ENCODE data around the gene ATP8A2. TPM values are rescaled to one million over a fixed set of nuclear protein-coding genes. Genes with fewer than 3 reads are reported as not detected.

The ATP8A2 gene
- total RNA-seq, 4 donors from 2014 or later = 0.18 to 11.6 (median 1.8) TPM

DNA sequence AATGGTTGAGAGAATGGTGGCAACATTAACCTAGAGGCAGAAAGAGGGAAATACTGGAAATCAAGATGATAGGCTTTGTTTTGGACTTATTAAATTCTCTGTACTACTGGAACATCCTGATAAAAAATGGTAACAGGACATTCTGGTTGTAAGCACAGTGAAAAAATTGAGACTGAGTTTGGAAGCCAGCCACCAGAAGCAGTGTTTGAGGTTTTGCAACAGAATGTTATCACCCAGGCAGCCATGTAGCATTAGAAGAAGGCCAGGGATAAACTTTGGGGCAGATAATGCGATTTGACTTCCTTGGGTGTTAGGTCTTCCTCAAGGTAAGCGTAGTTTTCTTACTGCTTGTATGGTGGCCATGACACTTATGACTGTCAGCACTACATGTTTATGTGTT lies 307.4 kb downstream of the ATP8A2 start:
- DNase-seq = no peak
- TF ChIP-seq POLR2A (IDR thresholded peaks at IDR 0.05) = no peak
- TF ChIP-seq, protein P1, sequence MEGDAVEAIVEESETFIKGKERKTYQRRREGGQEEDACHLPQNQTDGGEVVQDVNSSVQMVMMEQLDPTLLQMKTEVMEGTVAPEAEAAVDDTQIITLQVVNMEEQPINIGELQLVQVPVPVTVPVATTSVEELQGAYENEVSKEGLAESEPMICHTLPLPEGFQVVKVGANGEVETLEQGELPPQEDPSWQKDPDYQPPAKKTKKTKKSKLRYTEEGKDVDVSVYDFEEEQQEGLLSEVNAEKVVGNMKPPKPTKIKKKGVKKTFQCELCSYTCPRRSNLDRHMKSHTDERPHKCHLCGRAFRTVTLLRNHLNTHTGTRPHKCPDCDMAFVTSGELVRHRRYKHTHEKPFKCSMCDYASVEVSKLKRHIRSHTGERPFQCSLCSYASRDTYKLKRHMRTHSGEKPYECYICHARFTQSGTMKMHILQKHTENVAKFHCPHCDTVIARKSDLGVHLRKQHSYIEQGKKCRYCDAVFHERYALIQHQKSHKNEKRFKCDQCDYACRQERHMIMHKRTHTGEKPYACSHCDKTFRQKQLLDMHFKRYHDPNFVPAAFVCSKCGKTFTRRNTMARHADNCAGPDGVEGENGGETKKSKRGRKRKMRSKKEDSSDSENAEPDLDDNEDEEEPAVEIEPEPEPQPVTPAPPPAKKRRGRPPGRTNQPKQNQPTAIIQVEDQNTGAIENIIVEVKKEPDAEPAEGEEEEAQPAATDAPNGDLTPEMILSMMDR (IDR thresholded peaks at IDR 0.05) = no peak
- H3K4me1 ChIP-seq = no peaks in the 10 kb centered on the region
- no peaks in the 10 kb centered on the region for H3K9me3 ChIP-seq
- H3K27ac ChIP-seq = no peak overlapping the region
- no peak overlapping the region for H3K4me3 ChIP-seq
- H3K27me3 ChIP-seq = no peaks in the 10 kb centered on the region
- no peaks in the 10 kb centered on the region for H3K36me3 ChIP-seq

DNA sequence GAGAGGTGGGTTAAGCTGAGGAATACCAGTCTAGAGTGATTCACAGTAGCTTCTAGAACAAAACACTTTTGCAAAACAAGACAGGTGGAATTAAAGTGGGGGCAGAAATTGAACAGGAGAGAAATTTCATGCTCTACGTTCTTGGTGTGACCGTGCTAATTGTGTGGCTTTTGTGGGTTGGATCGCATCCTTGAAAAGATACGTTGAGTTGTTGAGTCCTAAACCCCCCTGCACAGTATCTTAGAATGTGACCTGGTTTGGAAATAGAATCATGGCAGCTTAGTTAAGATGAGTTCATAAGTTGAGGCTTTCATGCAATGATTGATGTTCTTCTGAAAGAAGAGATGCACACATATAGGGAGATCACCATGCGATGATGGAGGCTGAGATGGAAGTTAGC lies 308.2 kb downstream of the ATP8A2 start:
- Histone ChIP-seq H3K9me3 (no peaks in the 10 kb centered on the region), H3K4me3 (no peak overlapping the region), H3K4me1 (no peaks in the 10 kb centered on the region), H3K36me3 (no peaks in the 10 kb centered on the region), H3K27ac (no peak overlapping the region), H3K27me3 (no peaks in the 10 kb centered on the region)
- DNase-seq = no peak
- no peak for TF ChIP-seq POLR2A (IDR thresholded peaks at IDR 0.05)
- TF ChIP-seq, protein P1 (IDR thresholded peaks at IDR 0.05) = no peak

DNA sequence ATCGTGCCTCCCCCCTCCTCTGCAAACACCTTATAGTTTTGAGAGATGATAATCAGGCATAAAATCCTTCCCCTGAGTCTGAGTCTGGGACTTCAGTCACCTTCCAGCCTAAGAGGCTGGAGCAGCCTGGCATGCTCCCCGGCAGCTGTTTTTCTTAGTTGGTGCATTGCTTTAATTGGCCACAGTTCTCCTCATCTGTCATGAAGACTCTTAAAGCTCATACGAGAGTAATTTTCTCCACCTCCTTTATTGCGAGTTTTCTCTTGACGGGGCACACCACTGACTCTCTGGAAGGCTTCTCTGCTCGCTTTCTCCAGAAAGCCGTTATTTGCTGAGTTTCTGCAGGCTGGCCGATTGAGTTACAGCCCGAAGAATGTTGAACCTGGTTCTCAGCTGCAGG lies 310.5 kb downstream of the ATP8A2 start:
- no peaks in the 10 kb centered on the region for H3K36me3 ChIP-seq
- no peak for TF ChIP-seq POLR2A (IDR thresholded peaks at IDR 0.05)
- TF ChIP-seq, protein P1 (IDR thresholded peaks at IDR 0.05) = no peak
- H3K4me1 ChIP-seq = no peaks in the 10 kb centered on the region
- DNase-seq = no peak
- no peak overlapping the region for H3K27ac ChIP-seq
- H3K4me3 ChIP-seq = no peak overlapping the region
- no peaks in the 10 kb centered on the region for H3K9me3 ChIP-seq
- no peaks in the 10 kb centered on the region for H3K27me3 ChIP-seq

DNA sequence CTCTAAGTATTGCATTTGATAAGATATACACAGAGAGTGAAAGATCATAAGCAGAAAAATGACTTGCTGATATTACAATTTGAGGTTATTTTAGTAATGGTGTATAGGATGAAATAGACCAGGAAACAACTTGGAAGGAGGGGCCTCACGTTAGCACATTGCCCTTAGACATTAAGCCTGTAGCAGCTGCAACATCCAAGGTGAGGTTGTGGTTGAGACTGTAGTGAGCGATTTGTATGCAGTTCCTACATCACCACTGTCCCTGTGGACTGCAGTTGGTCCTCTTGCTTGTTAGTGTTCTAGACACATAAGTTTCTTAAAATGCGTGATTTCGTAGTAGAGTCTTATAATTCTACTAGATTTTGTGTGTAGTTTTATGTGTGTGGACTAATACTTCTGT lies 311.3 kb downstream of the ATP8A2 start:
- no peak for TF ChIP-seq POLR2A (IDR thresholded peaks at IDR 0.05)
- TF ChIP-seq, protein P1 (IDR thresholded peaks at IDR 0.05) = no peak
- Histone ChIP-seq H3K4me1 (no peaks in the 10 kb centered on the region), H3K27me3 (no peaks in the 10 kb centered on the region), H3K9me3 (no peaks in the 10 kb centered on the region), H3K36me3 (no peaks in the 10 kb centered on the region), H3K4me3 (no peak overlapping the region), H3K27ac (no peak overlapping the region)
- DNase-seq = no peak

DNA sequence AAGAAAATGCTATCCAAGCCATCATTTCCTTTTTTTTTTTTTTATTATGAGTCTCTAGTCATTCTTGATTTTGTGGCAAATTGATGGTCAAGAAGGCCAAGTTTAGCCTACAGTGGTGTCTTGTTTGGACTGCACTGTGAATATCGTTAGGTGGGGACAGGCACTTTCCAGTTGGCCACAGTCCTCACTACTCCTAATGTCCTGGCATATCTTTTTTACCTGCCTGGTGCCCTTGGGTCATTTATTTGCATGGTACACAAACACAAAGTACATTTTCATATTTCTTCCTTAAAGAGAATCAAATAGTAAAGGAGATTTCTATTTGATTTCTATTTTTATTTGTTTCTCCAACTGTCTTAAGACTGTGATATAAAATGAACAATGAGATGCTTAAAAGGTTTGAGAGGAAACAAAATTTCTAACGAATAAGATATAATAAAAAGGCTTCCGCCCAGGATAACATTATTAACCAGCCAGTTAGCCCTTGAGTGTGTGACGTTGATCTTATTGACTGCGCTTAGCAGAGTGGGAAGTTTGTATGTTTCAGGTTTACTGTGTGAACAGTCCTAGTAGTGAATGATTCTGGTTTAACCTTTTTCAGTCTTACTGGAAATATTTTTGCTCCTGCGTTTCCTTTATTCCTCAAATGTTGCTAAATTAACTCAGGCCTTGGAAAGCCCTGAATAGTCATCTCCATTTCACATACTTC lies 312.0 kb downstream of the ATP8A2 start:
- no peak overlapping the region for H3K27ac ChIP-seq
- no peaks in the 10 kb centered on the region for H3K36me3 ChIP-seq
- no peaks in the 10 kb centered on the region for H3K4me1 ChIP-seq
- DNase-seq = no peak
- no peaks in the 10 kb centered on the region for H3K9me3 ChIP-seq
- no peak overlapping the region for H3K4me3 ChIP-seq
- no peaks in the 10 kb centered on the region for H3K27me3 ChIP-seq
- no peak for TF ChIP-seq POLR2A (IDR thresholded peaks at IDR 0.05)
- TF ChIP-seq, protein P1 (IDR thresholded peaks at IDR 0.05) = no peak
